SK-N-MC (cell line): ENCODE data around the gene TPRG1.

ENCODE experiments used
- EZH2 ChIP-seq: fragments of 200-600 bp; sonication (generic); IDR thresholded peaks from one replicate; pipeline ENCODE4 v1.6.1; 2017; ENCODE audit warnings: antibody characterized with exemption
- FOXP2 ChIP-seq: optimal IDR thresholded peaks from 2 replicates; pipeline ENCODE3; 2011; ENCODE audit warnings: mild to moderate bottlenecking, moderate library complexity; ENCODE audit not compliant: insufficient read depth; ENCODE audit errors: extremely low read length, control extremely low read depth
- POLR2AphosphoS5 ChIP-seq: IDR thresholded peaks from 2 replicates; pipeline ENCODE4 v1.6.1; 2012; ENCODE audit warnings: mild to moderate bottlenecking, low read depth, low read length, borderline replicate concordance

GRCh38 chr3:189317911-189318310 lies 146.1 kb downstream of the TPRG1 start:
- TF ChIP-seq EZH2: no peak
- TF ChIP-seq POLR2AphosphoS5: no peak
- no peak for TF ChIP-seq FOXP2
